Caco-2 (cell line): ENCODE measurements around the gene PAFAH2. TPM values are rescaled to one million over a fixed set of nuclear protein-coding genes. Genes with fewer than 3 reads are reported as not detected.

ENCODE experiments used
- BruUV-seq: library from RNA; stranded (reverse); fragments of 400-500 nt; replicated peaks from 2 replicates; lab custom pipeline; 2021; lab: Mats Ljungman, UMichigan
- CTCF ChIA-PET: fragments of 300-600 bp; sonication (Branson Sonifier 250); formaldehyde crosslinking; loops from one replicate; lab custom pipeline; 2022; ENCODE audit warnings: antibody characterized with exemption; lab: Charles Lee
- POLR2A ChIA-PET: fragments of 300-600 bp; sonication (Branson Sonifier 250); formaldehyde crosslinking; loops from one replicate; lab custom pipeline; 2022; ENCODE audit warnings: antibody characterized with exemption; lab: Charles Lee
- DNase-seq, 2 experiments: peaks; one replicate each; pipeline versions ENCODE4 v3.0.0 to v3.0.0-alpha.2; 2020 to 2022
- H3K27me3 ChIP-seq: replicated peaks from 2 replicates; pipeline ENCODE4 v1.6.0; 2011; ENCODE audit warnings: low read length; ENCODE audit not compliant: control insufficient read depth, insufficient read depth
- H3K36me3 ChIP-seq: 2 replicates; pipeline ENCODE4 v1.5.1; 2011; ENCODE audit warnings: low read length; ENCODE audit not compliant: control insufficient read depth, insufficient read depth
- H3K4me1 ChIP-seq: fragments of 250-450 bp; sonication (Bioruptor Pico); 2 replicates; pipeline ENCODE4 v1.5.1; 2020; ENCODE audit warnings: mild to moderate bottlenecking
- H3K4me3 ChIP-seq: 2 replicates; pipeline ENCODE4 v1.5.1; 2011; ENCODE audit warnings: low read depth, mild to moderate bottlenecking, control low read depth, low read length
- H3K9me3 ChIP-seq: fragments of 250-450 bp; sonication (Bioruptor Pico); 2 replicates; pipeline ENCODE4 v1.5.1; 2020; ENCODE audit warnings: mild to moderate bottlenecking, moderate library complexity
- H3K27ac Mint-ChIP-seq: one replicate; pipeline ENCODE4 v1.8.0; 2022; ENCODE audit warnings: mixed read lengths; ENCODE audit not compliant: unreplicated experiment
- H3K27me3 Mint-ChIP-seq: one replicate; pipeline ENCODE4 v1.8.0; 2022; ENCODE audit warnings: mixed read lengths; ENCODE audit not compliant: insufficient read depth, unreplicated experiment
- H3K36me3 Mint-ChIP-seq: one replicate; pipeline ENCODE4 v1.8.0; 2022; ENCODE audit warnings: mild to moderate bottlenecking, mixed read lengths; ENCODE audit not compliant: insufficient read depth, unreplicated experiment
- H3K4me1 Mint-ChIP-seq: one replicate; pipeline ENCODE4 v1.8.0; 2022; ENCODE audit warnings: low read depth, mixed read lengths; ENCODE audit not compliant: unreplicated experiment
- H3K4me3 Mint-ChIP-seq: one replicate; pipeline ENCODE4 v1.8.0; 2022; ENCODE audit warnings: mild to moderate bottlenecking, moderate library complexity, mixed read lengths; ENCODE audit not compliant: unreplicated experiment
- H3K9me3 Mint-ChIP-seq: one replicate; pipeline ENCODE4 v1.8.0; 2022; ENCODE audit warnings: mixed read lengths; ENCODE audit not compliant: unreplicated experiment
- CTCF ChIP-seq, 2 experiments: fragments of 200-600 bp in 1 of 2; IDR thresholded peaks; 1 replicate in 1 of 2; 2 replicates in 1 of 2; pipeline versions ENCODE4 v1.5.1 to v1.8.0; 2011 to 2022; ENCODE audit warnings: antibody characterized with exemption in 1 of 2, control low read depth in 1 of 2, inconsistent platforms in 1 of 2, low read depth in 1 of 2, low read length in 1 of 2, mild to moderate bottlenecking in 1 of 2, moderate library complexity in 1 of 2; ENCODE audit not compliant: insufficient read depth in 1 of 2, severe bottlenecking in 1 of 2, unreplicated experiment in 1 of 2
- intact Hi-C: fragments of 100-400 bp; cut with micrococcal nuclease; formaldehyde crosslinking; loops from one replicate; pipeline ENCODE4 v1.10.0; 2022; ENCODE audit not compliant: unreplicated experiment
- total RNA-seq: library from RNA; stranded (reverse); gene quantifications from 2 replicates; pipeline ENCODE4 v1.2.3, GENCODE V29; 2022

The PAFAH2 gene
- total RNA-seq, 1 experiment from 2014 or later = 8.0 TPM

GRCh38 chr1:25994402-25995150 lies 3.3 kb downstream of the PAFAH2 start:
- DNase-seq = no peak
- POLR2A ChIA-PET = no interaction called here
- no TSS peak for BruUV-seq
- no peak overlapping the region for H3K4me3 ChIP-seq
- H3K27ac Mint-ChIP-seq = no peak overlapping the region
- peaks cover 25% of the 10 kb centered on the region for H3K4me1 ChIP-seq
- no peaks in the 10 kb centered on the region for H3K36me3 ChIP-seq
- intact Hi-C loops = loop anchor here (5.0 to 10.0 kb wide), 2 partner anchors 50 to 172 kb away; no protein-coding TSS in a partner anchor
- CTCF ChIA-PET = interaction anchor here (1.2 kb wide), 1 partner anchor 99 kb away, joined by 6 read pairs; no protein-coding TSS in a partner anchor
- peaks cover 17% of the 10 kb centered on the region for H3K4me1 Mint-ChIP-seq
- no peaks in the 10 kb centered on the region for H3K27me3 ChIP-seq
- no peak for TF ChIP-seq CTCF (IDR thresholded peaks at IDR 0.05; ENCODE audit: insufficient read depth in 1 of 2, low read depth in 1 of 2, low read length in 1 of 2, severe bottlenecking in 1 of 2, unreplicated experiment in 1 of 2)
- H3K4me3 Mint-ChIP-seq = no peak overlapping the region
- H3K27me3 Mint-ChIP-seq = no peaks in the 10 kb centered on the region
- peaks cover 16% of the 10 kb centered on the region for H3K36me3 Mint-ChIP-seq
- no peaks in the 10 kb centered on the region for H3K9me3 ChIP-seq
- no peaks in the 10 kb centered on the region for H3K9me3 Mint-ChIP-seq

- intact Hi-C loops = loop anchor here (10.0 kb wide), 1 partner anchor 49 kb away; no protein-coding TSS in a partner anchor
- Histone ChIP-seq H3K27me3 (no peaks in the 10 kb centered on the region), H3K36me3 (no peaks in the 10 kb centered on the region), H3K4me1 (peaks cover 21% of the 10 kb centered on the region), H3K4me3 (no peak overlapping the region), H3K9me3 (no peaks in the 10 kb centered on the region)
- BruUV-seq = no TSS peak
- Mint-ChIP-seq H3K4me3 (no peak overlapping the region), H3K4me1 (peaks cover 17% of the 10 kb centered on the region), H3K27me3 (no peaks in the 10 kb centered on the region), H3K36me3 (peaks cover 16% of the 10 kb centered on the region), H3K27ac (no peak overlapping the region), H3K9me3 (no peaks in the 10 kb centered on the region)
- CTCF ChIA-PET = interaction anchor here (0.7 to 1.2 kb wide), 2 partner anchors 16 to 98 kb away, joined by 4 to 6 read pairs; no protein-coding TSS in a partner anchor
- TF ChIP-seq CTCF (IDR thresholded peaks at IDR 0.05; ENCODE audit: insufficient read depth in 1 of 2, low read depth in 1 of 2, low read length in 1 of 2, severe bottlenecking in 1 of 2, unreplicated experiment in 1 of 2) = no peak
- no peak for DNase-seq
- POLR2A ChIA-PET = no interaction called here
Measured at GRCh38 chr1:25993197-25993951, 4.5 kb downstream of the PAFAH2 start.

- Histone ChIP-seq H3K4me3 (no peak overlapping the region), H3K9me3 (no peaks in the 10 kb centered on the region), H3K4me1 (peaks cover 21% of the 10 kb centered on the region), H3K36me3 (no peaks in the 10 kb centered on the region), H3K27me3 (no peaks in the 10 kb centered on the region)
- no peaks in the 10 kb centered on the region for H3K27me3 Mint-ChIP-seq
- H3K27ac Mint-ChIP-seq = no peak overlapping the region
- H3K4me3 Mint-ChIP-seq = no peak overlapping the region
- ChIA-PET POLR2A (no interaction called here), CTCF (no interaction called here)
- H3K4me1 Mint-ChIP-seq = peaks cover 17% of the 10 kb centered on the region
- intact Hi-C loops = loop anchor here (10.0 kb wide), 1 partner anchor 48 kb away; no protein-coding TSS in a partner anchor
- BruUV-seq = no TSS peak
- H3K9me3 Mint-ChIP-seq = no peaks in the 10 kb centered on the region
- TF ChIP-seq CTCF (IDR thresholded peaks at IDR 0.05; ENCODE audit: insufficient read depth in 1 of 2, low read depth in 1 of 2, low read length in 1 of 2, severe bottlenecking in 1 of 2, unreplicated experiment in 1 of 2) = no peak
- no peak for DNase-seq
- peaks cover 10% of the 10 kb centered on the region for H3K36me3 Mint-ChIP-seq
Measured at GRCh38 chr1:25992689-25993171, 5.1 kb downstream of the PAFAH2 start.
